ENCODE measurements around the gene SVBP.

- TF ChIP-seq POLR2A (IDR thresholded peaks at IDR 0.05; ENCODE audit: extremely low read depth, insufficient read length): no peak
- TF ChIP-seq, protein P1, sequence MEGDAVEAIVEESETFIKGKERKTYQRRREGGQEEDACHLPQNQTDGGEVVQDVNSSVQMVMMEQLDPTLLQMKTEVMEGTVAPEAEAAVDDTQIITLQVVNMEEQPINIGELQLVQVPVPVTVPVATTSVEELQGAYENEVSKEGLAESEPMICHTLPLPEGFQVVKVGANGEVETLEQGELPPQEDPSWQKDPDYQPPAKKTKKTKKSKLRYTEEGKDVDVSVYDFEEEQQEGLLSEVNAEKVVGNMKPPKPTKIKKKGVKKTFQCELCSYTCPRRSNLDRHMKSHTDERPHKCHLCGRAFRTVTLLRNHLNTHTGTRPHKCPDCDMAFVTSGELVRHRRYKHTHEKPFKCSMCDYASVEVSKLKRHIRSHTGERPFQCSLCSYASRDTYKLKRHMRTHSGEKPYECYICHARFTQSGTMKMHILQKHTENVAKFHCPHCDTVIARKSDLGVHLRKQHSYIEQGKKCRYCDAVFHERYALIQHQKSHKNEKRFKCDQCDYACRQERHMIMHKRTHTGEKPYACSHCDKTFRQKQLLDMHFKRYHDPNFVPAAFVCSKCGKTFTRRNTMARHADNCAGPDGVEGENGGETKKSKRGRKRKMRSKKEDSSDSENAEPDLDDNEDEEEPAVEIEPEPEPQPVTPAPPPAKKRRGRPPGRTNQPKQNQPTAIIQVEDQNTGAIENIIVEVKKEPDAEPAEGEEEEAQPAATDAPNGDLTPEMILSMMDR (IDR thresholded peaks at IDR 0.05; ENCODE audit: low read depth, low read length): no peak
- no peak for TF ChIP-seq MAX (IDR thresholded peaks at IDR 0.05; ENCODE audit: low read depth, low read length)
- no peak for TF ChIP-seq MYC (IDR thresholded peaks at IDR 0.05; ENCODE audit: low read depth, low read length)
These were observed 30.0 kb upstream of the SVBP start for GRCh38 chr1:42847111-42847595.

Measured in NB4 (cell line).